Fibroblast of pulmonary artery (primary cell): Measurements from ENCODE around the gene RAB40A.

ENCODE experiments used
- DNase-seq: peaks from one replicate; pipeline ENCODE4 v3.0.0-alpha.2; 2010; ENCODE audit warnings: low read depth
- H3K4me3 ChIP-seq: replicated peaks from 2 replicates; pipeline ENCODE4 v1.5.1; 2011; ENCODE audit warnings: low read depth, mild to moderate bottlenecking, control low read depth, low read length, moderate library complexity
- TF ChIP-seq, protein P1 (sequence below): IDR thresholded peaks from 2 replicates; pipeline ENCODE4 v1.5.1; 2011; ENCODE audit warnings: mild to moderate bottlenecking, control low read depth, low read length, inconsistent platforms; ENCODE audit errors: missing control alignments

Gene RAB40A

DNA sequence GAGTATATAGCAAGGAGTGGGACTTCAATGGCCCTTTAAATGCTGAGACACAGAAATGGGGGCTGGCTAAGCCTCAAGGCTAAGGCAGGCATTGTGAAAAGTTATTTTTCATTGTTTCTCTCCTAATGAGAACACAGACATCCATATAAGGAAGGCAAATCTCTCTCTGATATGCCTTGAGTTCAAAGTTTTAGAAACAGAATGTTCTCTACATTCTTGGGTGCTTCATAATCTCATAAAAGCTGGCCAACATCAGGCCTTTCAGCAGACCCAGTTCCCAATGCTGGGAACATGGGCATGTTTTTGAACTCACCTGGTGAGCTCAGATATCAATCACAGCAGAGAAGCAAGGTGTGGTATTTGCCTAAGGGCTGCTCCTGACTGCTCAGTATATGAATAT lies 19.4 kb upstream of the RAB40A start:
- TF ChIP-seq, protein P1, sequence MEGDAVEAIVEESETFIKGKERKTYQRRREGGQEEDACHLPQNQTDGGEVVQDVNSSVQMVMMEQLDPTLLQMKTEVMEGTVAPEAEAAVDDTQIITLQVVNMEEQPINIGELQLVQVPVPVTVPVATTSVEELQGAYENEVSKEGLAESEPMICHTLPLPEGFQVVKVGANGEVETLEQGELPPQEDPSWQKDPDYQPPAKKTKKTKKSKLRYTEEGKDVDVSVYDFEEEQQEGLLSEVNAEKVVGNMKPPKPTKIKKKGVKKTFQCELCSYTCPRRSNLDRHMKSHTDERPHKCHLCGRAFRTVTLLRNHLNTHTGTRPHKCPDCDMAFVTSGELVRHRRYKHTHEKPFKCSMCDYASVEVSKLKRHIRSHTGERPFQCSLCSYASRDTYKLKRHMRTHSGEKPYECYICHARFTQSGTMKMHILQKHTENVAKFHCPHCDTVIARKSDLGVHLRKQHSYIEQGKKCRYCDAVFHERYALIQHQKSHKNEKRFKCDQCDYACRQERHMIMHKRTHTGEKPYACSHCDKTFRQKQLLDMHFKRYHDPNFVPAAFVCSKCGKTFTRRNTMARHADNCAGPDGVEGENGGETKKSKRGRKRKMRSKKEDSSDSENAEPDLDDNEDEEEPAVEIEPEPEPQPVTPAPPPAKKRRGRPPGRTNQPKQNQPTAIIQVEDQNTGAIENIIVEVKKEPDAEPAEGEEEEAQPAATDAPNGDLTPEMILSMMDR, result no peak
- no peak overlapping the region for H3K4me3 ChIP-seq
- DNase-seq, result peak; percentile 74

DNA sequence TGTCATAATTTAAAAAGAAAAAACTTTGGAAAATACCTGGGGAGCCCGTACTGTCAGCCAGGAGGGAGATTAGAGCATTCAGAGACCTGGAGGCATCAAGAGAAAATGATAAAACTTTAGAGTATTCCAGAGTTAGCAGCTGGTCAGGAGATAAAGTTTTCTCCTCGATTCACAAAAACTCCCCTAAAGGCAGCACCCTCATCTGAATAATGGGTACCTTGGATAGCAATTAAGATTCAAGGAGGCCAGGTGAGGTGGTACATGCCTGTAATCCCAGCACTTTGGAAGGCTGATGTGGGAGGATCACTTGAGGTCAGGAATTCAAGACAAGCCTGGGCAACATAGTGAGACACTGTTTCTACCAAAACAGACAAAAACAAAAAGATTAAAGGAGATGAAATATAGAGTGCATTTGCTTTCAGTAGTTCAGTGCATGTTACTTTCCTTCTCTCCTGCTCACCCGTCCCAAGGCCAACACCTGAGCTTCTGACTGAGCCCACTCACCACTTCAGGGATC lies 18.6 kb upstream of the RAB40A start:
- no peak overlapping the region for H3K4me3 ChIP-seq
- TF ChIP-seq, protein P1, result no peak
- DNase-seq, result no peak

DNA sequence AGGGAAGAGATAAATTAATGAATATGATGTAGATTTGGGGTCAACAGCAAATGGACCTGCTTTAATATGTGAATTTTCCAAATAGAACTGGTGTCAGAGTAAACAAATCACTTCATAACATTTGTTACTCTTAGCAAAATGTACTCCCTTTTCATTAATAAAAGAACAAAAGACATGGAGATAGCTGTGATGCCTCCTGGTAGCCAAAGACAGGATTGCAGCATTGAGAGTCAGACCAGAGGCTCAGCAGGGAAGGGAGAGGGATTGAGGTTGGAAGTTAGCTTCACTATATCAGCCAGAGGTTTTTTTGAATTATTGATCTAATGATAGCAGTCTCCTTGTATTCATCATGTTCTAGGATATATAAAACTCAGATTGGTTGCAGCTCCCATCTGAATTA lies 17.4 kb upstream of the RAB40A start:
- TF ChIP-seq, protein P1, result peak; percentile 14
- H3K4me3 ChIP-seq, result no peak overlapping the region
- DNase-seq, result no peak

DNA sequence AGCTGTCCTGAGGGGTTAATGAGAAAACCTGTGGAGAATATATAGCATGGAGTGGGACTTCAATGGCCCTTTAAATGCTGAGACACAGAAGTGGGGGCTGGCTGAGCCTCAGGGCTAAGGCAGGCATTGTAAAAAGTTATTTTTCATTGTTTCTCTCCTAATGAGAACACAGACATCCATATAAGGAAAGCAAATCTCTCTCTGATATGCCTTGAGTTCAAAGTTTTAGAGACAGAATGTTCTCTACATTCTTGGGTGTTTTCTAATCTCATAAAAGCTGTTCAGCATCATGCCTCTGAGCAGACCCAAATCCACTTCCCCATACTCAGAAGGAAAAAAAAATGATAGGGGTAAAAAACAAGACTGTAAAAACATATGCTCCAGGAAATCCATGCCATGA lies 16.8 kb upstream of the RAB40A start:
- peak; percentile 77 for DNase-seq
- TF ChIP-seq, protein P1, result no peak
- no peak overlapping the region for H3K4me3 ChIP-seq

DNA sequence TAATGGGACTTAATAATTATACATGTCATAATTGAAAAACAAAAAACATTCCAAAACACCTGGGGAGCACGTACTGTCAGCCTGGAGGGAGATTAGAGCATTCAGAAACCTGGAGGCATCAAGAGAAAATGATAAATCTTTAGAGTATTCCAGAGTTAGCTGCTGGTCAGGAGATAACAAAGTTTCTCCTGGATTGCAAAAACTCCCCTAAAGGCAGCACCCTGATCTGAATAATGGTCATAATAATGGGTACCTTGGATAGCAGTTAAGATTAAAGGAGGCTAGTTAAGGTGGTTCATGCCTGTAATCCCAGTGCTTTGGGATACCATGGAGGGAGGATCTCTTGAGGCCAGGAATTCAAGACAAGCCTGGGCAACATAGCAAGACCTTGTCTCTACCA lies 15.9 kb upstream of the RAB40A start:
- no peak for DNase-seq
- TF ChIP-seq, protein P1, result no peak

DNA sequence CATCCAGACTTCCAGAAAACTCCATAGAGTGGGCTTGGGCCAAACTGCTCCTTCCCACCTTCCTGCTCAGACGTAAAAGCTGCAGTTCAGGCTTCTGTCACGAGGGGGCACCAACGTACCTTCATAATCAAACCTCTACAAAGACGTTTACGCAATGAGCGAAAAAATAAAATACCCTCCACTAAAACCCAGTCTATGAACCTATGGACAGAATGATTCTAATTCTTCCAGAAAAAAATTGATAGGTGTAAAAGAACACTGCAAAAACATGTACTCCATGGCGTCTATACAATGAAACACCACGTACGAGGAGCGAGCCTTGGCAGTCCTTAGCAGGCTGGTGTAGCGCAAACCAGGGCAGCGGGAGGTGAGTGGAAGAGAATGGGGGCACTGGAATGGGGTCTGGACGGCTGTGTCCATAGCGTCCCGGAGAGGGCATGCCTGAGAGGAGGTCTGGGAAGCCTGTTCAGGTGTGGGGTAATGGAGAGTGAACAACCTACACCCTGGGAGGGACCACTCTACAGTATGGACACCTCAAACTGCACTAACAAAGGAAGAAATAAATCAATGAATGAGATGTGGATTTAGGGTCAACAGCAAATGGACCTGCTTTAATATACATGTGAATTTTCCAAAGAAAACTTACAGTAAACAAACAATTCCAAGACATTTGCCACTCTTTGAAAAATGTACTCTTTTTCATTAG lies 14.4 kb upstream of the RAB40A start:
- peak; percentile 83 for DNase-seq
- TF ChIP-seq, protein P1, result peak; percentile 61
- H3K4me3 ChIP-seq, result peak overlapping the region; percentile 38

More for the DNA sequence above, 15.9 kb upstream of the RAB40A start:
- H3K4me3 ChIP-seq, result no peak overlapping the region

DNA sequence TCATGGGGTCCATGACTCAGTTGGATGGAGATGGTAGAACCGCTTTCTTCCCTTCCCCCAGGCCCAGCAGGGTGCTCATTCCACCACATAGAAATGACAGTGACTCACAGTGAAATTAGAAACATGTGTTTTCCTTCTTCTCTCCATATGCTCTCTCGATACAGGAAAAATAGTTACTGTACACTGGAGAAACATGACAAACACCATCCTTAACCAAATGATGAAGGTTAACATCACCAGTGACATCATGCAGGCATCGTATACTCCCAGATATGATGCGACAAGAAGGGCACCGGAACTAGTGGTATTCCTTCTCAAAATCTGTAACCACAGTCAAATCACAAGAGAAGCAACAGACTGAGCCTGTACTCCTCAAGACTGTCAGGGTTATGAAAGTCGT lies 11.7 kb upstream of the RAB40A start:
- H3K4me3 ChIP-seq, result no peak overlapping the region
- TF ChIP-seq, protein P1, result no peak
- DNase-seq, result peak; percentile 76
